ENCODE measurements around the gene PSMF1.
A peak's percentile ranks its signal among the peaks of the same experiment; 100 is the strongest.

PSMF1 gene

GRCh38 chr20:1190847-1191246 is 72.4 kb downstream of the PSMF1 start:
- DNase-seq (ENCODE audit: low spot score) = no peak

GRCh38 chr20:1191299-1191698 is 72.9 kb downstream of the PSMF1 start:
- no peak for DNase-seq (ENCODE audit: low spot score)

- no peak for DNase-seq (ENCODE audit: low spot score)
These were observed 76.8 kb downstream of the PSMF1 start for GRCh38 chr20:1195226-1195625.

GRCh38 chr20:1196634-1197033 is 78.2 kb downstream of the PSMF1 start:
- no peak for DNase-seq (ENCODE audit: low spot score)

- no peak for DNase-seq (ENCODE audit: low spot score)
These were observed 79.4 kb downstream of the PSMF1 start for GRCh38 chr20:1197801-1198200.

- no peak for DNase-seq (ENCODE audit: low spot score)
These were observed 80.3 kb downstream of the PSMF1 start for GRCh38 chr20:1198751-1199150.

GRCh38 chr20:1199212-1199873 is 80.9 kb downstream of the PSMF1 start:
- no peak for DNase-seq (ENCODE audit: low spot score)

GRCh38 chr20:1199964-1200363 is 81.6 kb downstream of the PSMF1 start:
- no peak for DNase-seq (ENCODE audit: low spot score)

GRCh38 chr20:1202762-1203504 is 84.5 kb downstream of the PSMF1 start, which contains the start of gene C20orf202:
C20orf202 (plus strand) TSS chr20:1203454; CDS start chr20:1203586, 132 bp downstream.
- DNase-seq (ENCODE audit: low spot score) = no peak

GRCh38 chr20:1203630-1204029 is 85.2 kb downstream of the PSMF1 start:
- no peak for DNase-seq (ENCODE audit: low spot score)

- DNase-seq (ENCODE audit: low spot score) = no peak
These were observed 85.7 kb downstream of the PSMF1 start for GRCh38 chr20:1204113-1204512.

- no peak for DNase-seq (ENCODE audit: low spot score)
These were observed 86.2 kb downstream of the PSMF1 start for GRCh38 chr20:1204576-1204975.

- DNase-seq (ENCODE audit: low spot score) = no peak
These were observed 87.4 kb downstream of the PSMF1 start for GRCh38 chr20:1205802-1206201.

GRCh38 chr20:1206366-1207148 is 88.2 kb downstream of the PSMF1 start:
- no peak for DNase-seq (ENCODE audit: low spot score)

GRCh38 chr20:1207293-1207878 is 89.0 kb downstream of the PSMF1 start:
- no peak for DNase-seq (ENCODE audit: low spot score)

GRCh38 chr20:1209447-1210387 is 91.3 kb downstream of the PSMF1 start:
- DNase-seq (ENCODE audit: low spot score) = no peak

- DNase-seq (ENCODE audit: low spot score) = no peak
These were observed 92.1 kb downstream of the PSMF1 start for GRCh38 chr20:1210501-1210900.

GRCh38 chr20:1212023-1212422 is 93.6 kb downstream of the PSMF1 start:
- DNase-seq (ENCODE audit: low spot score) = no peak

- peak; percentile 67 for DNase-seq (ENCODE audit: low spot score)
These were observed 94.4 kb downstream of the PSMF1 start for GRCh38 chr20:1212607-1213396.

- DNase-seq (ENCODE audit: low spot score) = no peak
These were observed 96.4 kb downstream of the PSMF1 start for GRCh38 chr20:1214838-1215261.
